ENCODE data around the gene SDCCAG8. TPM values are rescaled to one million over a fixed set of nuclear protein-coding genes. Genes with fewer than 3 reads are reported as not detected.

Gene SDCCAG8
- total and polyA plus RNA-seq, 2 of the 8 experiments (the other 6 are each of a cell fraction or from before 2014, with no cell fraction given), result 15.6 to 21.0 TPM

DNA sequence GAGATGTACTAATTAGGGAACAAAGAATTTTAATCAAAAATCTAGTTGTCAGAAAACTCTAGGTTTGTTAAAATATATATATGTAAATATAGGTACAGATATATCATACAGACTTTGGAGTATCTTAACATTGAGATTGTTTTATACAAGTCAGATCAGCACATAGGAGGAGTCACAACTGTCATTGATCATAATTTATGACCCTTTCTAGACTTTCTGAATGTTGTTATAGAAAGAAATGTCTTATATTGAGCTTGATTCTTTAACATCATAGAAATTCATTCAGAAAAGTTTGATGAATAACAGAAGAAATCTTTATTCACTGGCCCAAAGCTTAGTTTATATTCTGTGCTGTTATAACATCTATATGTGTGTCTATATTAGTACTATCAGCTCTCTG lies 185.8 kb downstream of the SDCCAG8 start (continued):
- TF ChIP-seq, protein P1, sequence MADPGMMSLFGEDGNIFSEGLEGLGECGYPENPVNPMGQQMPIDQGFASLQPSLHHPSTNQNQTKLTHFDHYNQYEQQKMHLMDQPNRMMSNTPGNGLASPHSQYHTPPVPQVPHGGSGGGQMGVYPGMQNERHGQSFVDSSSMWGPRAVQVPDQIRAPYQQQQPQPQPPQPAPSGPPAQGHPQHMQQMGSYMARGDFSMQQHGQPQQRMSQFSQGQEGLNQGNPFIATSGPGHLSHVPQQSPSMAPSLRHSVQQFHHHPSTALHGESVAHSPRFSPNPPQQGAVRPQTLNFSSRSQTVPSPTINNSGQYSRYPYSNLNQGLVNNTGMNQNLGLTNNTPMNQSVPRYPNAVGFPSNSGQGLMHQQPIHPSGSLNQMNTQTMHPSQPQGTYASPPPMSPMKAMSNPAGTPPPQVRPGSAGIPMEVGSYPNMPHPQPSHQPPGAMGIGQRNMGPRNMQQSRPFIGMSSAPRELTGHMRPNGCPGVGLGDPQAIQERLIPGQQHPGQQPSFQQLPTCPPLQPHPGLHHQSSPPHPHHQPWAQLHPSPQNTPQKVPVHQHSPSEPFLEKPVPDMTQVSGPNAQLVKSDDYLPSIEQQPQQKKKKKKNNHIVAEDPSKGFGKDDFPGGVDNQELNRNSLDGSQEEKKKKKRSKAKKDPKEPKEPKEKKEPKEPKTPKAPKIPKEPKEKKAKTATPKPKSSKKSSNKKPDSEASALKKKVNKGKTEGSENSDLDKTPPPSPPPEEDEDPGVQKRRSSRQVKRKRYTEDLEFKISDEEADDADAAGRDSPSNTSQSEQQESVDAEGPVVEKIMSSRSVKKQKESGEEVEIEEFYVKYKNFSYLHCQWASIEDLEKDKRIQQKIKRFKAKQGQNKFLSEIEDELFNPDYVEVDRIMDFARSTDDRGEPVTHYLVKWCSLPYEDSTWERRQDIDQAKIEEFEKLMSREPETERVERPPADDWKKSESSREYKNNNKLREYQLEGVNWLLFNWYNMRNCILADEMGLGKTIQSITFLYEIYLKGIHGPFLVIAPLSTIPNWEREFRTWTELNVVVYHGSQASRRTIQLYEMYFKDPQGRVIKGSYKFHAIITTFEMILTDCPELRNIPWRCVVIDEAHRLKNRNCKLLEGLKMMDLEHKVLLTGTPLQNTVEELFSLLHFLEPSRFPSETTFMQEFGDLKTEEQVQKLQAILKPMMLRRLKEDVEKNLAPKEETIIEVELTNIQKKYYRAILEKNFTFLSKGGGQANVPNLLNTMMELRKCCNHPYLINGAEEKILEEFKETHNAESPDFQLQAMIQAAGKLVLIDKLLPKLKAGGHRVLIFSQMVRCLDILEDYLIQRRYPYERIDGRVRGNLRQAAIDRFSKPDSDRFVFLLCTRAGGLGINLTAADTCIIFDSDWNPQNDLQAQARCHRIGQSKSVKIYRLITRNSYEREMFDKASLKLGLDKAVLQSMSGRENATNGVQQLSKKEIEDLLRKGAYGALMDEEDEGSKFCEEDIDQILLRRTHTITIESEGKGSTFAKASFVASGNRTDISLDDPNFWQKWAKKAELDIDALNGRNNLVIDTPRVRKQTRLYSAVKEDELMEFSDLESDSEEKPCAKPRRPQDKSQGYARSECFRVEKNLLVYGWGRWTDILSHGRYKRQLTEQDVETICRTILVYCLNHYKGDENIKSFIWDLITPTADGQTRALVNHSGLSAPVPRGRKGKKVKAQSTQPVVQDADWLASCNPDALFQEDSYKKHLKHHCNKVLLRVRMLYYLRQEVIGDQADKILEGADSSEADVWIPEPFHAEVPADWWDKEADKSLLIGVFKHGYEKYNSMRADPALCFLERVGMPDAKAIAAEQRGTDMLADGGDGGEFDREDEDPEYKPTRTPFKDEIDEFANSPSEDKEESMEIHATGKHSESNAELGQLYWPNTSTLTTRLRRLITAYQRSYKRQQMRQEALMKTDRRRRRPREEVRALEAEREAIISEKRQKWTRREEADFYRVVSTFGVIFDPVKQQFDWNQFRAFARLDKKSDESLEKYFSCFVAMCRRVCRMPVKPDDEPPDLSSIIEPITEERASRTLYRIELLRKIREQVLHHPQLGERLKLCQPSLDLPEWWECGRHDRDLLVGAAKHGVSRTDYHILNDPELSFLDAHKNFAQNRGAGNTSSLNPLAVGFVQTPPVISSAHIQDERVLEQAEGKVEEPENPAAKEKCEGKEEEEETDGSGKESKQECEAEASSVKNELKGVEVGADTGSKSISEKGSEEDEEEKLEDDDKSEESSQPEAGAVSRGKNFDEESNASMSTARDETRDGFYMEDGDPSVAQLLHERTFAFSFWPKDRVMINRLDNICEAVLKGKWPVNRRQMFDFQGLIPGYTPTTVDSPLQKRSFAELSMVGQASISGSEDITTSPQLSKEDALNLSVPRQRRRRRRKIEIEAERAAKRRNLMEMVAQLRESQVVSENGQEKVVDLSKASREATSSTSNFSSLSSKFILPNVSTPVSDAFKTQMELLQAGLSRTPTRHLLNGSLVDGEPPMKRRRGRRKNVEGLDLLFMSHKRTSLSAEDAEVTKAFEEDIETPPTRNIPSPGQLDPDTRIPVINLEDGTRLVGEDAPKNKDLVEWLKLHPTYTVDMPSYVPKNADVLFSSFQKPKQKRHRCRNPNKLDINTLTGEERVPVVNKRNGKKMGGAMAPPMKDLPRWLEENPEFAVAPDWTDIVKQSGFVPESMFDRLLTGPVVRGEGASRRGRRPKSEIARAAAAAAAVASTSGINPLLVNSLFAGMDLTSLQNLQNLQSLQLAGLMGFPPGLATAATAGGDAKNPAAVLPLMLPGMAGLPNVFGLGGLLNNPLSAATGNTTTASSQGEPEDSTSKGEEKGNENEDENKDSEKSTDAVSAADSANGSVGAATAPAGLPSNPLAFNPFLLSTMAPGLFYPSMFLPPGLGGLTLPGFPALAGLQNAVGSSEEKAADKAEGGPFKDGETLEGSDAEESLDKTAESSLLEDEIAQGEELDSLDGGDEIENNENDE (IDR thresholded peaks at IDR 0.05; ENCODE audit: insufficient replicate concordance, low read length), result no peak
- TF ChIP-seq CREB1 (IDR thresholded peaks at IDR 0.05), result no peak
- no peak for TF ChIP-seq CBX5 (IDR thresholded peaks at IDR 0.05; ENCODE audit: low read depth, low read length)
- TF ChIP-seq CBX8 (IDR thresholded peaks at IDR 0.05; ENCODE audit: borderline replicate concordance, low read depth, low read length), result no peak
- TF ChIP-seq SIN3A (conservative IDR thresholded peaks at IDR 0.05 in 1 of 2, IDR thresholded peaks at IDR 0.05 in 1 of 2; ENCODE audit: low read depth in 1 of 2, low read length in 2 of 2), result no peak
- no peak for TF ChIP-seq SP1 (IDR thresholded peaks at IDR 0.05; ENCODE audit: low read depth, low read length)
- TF ChIP-seq HDAC6 (IDR thresholded peaks at IDR 0.05; ENCODE audit: low read depth, low read length), result no peak
- no peak for TF ChIP-seq TAF1 (IDR thresholded peaks at IDR 0.05; ENCODE audit: low read depth, low read length)
- TF ChIP-seq EGR1 (IDR thresholded peaks at IDR 0.05; ENCODE audit: borderline replicate concordance, low read depth, low read length), result no peak

All from H1 (cell line).